ENCODE measurements around the gene FNIP2.
A peak's percentile ranks its signal among the peaks of the same experiment; 100 is the strongest.
"Not testable (repeated sequence)": the region's sequence is repeated elsewhere in the genome, so short reads cannot be mapped to it uniquely, and the experiment has no call there.

FNIP2 gene

DNA sequence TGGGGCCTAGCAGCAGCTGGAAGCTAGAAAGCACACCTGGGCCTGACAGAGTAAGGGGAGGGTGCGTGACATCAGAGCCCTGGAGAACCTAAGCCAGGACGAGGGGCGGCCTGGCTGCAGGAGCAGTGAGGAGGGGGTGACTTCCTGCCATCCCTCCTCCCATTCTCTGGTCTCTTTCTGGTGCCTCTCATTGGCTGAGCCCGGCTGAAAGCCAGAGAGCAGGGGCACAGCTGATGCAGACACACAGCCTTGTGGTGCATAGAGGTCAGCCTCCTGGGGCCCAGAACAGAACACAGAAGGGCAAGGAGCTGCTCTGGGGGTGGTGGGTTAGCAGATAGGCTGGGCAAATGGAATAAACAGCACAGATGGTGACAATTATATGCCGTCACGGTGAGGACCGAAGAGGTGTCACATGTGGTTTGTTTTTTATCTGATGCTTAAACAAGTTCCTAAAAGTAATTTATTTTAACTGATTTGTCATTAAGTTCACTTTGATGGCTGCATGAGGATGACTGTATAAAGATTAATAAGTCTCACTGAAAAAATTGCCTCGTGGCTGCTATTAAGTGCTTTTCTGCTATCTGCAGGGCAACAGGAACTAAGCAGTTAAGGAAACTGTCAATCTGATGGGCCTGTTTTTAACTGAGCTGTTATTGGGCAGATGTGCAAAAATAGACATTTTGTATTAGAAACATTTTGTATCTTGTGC, 102.0 kb downstream of the FNIP2 start:
- DNase-seq (ENCODE audit: low spot score) = no peak

DNA sequence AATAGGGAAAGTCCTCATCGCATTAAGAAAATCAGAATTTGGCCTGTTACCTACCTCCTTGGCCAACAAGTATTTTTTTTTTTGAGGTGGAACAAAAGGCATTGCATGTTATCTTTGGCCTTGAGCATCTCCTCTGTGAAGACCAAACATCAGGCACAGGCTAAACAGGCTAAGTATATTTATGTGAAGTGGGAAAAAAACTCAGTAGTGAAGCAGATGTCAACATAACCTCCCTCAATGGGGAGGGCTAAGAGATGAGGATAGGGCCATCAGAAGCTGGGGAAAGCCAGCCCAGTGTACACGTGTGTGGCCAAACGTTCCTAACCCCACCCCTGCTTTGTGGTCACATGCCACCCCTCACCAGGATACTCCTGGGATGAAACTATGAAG, 102.5 kb downstream of the FNIP2 start:
- DNase-seq (ENCODE audit: low spot score) = no peak

DNA sequence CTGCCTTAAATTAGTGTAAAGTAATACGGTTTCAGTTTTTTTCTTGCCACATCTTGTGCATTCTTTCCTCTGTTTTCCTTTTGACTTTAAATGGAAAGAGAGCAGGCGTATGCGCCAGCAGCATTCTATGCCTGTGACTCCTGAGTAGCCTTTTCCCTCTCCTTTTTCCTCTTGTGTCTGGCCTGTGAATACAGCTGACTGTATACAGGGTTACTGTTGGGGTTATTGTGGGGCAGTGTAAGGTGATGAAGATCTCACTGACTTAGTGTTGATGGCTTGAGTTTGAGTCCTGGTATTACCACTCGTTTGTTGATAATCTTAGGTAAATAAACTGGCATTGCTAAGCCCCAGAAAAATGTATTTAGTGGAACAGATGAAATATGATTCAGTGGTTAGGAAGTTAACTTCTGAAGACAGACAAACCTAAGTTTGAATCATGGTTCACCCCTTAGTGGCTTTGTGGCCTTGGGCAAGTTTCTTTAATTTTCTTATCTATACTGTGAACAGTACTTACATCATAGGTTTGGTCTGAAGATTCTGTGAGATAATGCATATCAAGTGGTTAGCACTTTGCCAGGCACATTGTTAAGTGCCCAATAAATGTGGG, 105.1 kb downstream of the FNIP2 start:
- DNase-seq (ENCODE audit: low spot score) = no peak

DNA sequence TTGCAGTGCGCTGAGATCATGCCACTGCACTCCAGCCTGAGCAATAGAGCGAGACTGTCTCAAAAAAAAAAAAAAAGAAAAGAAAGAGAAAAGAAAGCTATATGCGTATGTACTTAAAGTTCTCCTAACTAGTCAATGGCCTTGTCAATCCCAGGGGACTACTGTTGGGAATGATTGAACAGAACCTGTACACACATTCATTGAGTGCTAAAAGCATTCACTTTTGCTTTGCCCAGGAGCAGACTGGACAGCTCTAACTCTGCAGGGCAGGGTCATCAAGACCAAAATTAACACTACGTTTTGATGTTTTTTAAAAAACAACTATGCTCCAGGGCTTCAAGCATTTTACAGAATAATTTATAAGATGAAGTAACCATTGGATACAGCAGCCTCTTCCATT, 106.2 kb downstream of the FNIP2 start:
- no peak for DNase-seq (ENCODE audit: low spot score)

DNA sequence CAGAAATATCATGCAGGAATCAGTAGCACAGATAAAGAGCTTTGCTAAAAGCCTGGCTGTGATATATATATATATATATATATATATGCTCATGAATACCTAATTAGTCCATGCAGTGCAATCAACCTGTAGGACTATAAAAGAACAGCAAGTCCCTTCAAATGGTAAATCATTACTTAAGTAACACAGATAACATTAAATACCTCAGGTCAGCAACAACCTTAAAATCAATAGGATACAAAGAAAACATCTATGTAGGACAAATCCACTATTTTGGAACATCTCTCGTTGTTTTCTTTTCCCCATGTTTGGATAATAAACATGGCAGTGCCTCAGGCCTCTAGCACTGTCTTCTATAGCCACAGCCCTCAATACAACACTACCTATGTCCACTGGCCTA, 106.6 kb downstream of the FNIP2 start:
- no peak for DNase-seq (ENCODE audit: low spot score)

DNA sequence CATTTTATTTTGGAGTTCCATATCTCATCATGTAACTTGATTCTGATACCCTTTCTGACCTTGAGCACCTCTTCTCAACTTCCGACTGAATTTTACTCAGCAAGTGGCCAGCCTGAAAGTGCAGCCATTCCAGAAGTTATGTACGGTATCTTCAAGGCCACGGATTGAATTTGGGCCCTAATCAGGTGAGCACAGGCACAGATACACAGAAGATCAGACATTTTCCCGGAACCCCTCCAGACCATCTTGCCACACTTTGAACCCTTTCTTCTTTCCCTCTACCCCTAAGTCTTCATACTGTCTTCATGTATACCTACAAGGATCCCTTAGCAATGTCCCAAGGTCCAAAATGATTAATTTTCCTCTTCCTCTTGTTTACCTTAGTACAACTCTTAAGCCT, 108.2 kb downstream of the FNIP2 start:
- no peak for DNase-seq (ENCODE audit: low spot score)

DNA sequence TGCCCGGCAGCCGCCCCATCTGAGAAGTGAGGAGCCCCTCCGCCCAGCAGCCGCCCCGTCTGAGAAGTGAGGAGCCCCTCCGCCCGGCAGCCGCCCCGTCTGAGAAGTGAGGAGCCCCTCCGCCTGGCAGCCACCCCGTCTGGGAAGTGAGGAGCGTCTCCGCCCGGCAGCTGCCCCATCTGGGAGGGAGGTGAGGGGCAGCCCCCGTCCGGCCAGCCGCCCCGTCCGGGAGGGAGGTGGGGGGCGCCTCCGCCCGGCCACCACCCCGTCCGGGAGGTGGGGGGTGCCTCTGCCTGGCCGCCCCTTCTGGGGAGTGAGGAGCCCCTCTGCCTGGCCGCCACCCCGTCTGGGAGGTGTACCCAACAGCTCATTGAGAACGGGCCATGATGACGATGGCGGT, 113.3 kb downstream of the FNIP2 start:
- not testable (repeated sequence) for DNase-seq (ENCODE audit: low spot score)

DNA sequence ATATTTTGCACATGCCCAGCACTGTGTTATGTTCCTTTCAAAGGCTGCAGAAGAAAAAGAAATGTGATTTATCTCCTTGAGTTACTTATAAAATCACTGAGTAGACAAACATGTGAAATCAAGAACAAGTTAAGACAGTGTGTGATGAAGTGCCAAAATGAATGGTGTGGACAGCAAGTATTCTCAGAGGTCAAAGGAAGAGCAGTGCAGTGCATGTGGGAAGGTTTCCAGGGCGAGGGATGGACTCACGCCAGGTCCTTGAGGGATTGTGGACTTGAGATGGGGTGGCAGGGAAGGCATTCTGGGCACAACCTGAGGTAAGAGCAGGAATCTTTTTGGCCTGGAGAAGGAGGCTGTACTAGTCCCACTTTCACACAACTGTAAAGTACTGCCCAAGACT, 115.5 kb downstream of the FNIP2 start:
- no peak for DNase-seq (ENCODE audit: low spot score)

DNA sequence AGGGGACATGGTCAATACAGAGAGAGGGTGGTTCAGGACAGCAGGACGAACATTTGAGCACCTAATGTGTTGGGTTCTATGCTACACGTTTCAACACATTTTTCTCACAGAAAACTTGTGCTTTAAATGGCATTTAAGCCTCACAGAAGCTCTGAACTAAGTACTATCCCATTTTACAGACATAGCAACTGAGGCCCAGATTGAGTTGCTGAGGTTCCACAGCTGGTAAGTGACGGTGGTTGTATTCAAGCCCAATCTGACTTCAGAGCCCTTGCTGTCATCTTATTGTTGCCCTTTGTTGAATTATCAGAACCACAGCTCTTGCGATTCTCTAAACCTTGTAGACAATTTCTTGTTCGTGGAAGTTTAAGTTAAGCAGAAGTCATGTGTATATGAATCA, 116.7 kb downstream of the FNIP2 start:
- DNase-seq (ENCODE audit: low spot score) = no peak

DNA sequence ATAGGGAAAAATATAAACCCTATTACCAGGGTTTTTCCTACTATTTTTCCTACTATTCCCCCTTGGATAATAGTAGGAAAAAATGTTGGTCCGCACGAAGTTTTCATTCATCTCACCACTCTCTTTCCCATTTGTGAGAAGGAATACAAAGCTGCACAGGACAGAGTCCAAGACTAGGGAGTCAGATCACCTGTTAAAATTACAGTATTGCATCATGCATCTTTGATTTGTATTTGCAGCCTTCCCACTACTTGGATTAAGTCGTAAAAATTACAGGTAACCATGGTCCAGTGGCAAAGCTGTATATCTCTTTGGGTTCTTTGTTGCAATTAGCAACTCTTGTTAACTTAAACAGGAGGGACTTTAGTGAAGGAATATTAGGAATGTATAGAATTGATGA, 121.5 kb downstream of the FNIP2 start:
- DNase-seq (ENCODE audit: low spot score) = no peak

DNA sequence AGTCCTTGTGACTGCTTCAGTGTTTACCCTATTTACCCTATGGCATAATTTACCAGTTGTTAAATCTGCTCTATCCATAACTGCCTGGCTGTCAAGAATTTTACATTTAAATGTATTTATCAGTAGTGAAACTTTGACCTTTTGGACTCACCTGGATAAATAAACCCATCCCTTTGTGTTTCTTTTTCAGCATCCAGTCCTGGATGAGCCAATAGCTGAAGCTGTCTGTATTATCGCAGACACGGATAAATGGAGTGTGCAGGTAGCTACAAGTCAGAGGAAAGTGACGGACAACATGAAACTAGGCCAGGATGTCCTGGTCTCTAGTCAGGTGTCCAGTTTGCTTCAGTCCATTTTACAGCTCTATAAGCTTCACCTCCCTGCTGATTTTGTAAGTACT, 122.4 kb downstream of the FNIP2 start:
- no peak for DNase-seq (ENCODE audit: low spot score)

DNA sequence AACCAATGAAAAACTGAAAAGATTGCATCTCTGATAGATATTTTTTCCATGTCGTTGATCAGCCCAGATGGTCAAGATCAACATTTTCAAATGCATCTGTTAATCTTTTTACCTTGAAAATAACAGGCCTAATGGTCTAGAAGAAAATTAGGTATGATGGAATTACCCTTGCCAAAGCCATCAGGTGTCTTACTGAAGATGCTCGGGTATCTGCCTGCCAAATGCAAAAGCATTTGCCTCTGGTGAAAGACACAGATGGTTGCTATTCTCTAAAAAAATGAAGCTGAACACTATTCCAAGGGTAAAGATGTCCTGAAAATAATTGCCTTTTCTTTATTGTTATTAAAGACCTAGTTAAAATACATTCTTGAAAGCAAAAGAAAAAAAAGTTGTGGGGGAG, 126.0 kb downstream of the FNIP2 start:
- DNase-seq (ENCODE audit: low spot score) = no peak

DNA sequence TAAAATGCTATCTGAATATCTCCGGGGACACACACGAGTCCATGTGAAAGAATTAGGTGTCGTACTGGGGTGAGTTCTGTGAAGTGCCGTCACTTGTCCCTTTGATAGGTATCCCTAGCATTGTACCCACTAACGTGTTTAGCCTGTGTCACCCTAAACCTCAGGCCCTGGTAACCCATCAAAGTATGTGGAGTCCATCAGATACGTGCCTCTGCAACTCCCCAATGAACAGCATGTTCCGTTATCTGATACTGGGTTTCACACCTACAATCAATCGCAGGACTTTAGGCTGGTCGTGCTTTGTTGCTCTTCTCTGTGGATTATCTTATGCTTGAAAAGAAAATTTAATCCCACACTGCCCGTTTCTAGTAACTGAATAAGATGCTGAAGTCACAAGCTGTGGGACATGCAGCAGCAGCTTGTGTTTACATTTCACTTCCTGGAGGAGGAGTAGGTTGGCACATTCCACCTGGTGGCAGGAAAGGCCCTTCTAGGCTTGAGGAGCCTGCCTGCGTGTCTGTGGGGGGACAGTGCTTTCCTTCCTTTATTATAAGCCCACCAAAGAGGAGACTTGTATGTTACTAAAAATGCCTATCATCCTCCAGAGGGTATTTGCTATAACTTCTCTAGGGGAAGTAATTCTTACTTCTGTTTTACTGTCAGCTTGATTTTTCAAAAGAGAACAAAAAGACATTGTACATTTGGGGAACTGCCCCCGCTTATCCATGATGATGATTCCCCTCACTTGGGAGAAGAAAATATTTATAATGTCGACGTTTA, 127.2 kb downstream of the FNIP2 start:
- no peak for DNase-seq (ENCODE audit: low spot score)

DNA sequence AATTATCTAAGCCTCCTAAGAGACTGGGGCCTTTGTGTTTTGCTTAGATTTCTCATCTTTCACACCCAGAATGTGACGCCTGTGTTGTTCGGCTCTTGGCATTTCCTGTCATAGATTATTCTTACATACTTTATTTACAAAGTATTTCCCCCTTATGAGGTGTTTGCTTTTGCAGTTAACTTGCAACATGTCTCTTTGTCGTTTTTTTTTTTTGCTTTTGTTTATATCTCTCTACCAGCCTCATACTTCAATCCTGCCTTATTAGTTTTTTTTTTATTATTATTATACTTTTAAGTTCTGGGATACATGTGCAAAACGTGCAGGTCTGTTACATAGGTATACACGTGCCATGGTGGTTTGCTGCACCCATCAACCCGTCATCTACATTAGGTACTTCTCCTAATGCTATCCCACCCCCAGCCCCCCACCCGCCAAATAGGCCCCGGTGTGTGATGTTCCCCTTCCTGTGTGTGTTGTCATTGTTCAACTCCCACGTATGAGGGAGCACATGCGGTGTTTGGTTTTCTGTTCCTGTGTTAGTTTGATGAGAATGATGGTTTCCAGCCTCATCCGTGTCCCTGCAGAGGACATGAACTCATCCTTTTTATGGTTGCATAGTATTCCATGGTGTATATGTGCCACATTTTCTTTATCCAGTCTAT, 127.9 kb downstream of the FNIP2 start:
- not testable (repeated sequence) for DNase-seq (ENCODE audit: low spot score)

DNA sequence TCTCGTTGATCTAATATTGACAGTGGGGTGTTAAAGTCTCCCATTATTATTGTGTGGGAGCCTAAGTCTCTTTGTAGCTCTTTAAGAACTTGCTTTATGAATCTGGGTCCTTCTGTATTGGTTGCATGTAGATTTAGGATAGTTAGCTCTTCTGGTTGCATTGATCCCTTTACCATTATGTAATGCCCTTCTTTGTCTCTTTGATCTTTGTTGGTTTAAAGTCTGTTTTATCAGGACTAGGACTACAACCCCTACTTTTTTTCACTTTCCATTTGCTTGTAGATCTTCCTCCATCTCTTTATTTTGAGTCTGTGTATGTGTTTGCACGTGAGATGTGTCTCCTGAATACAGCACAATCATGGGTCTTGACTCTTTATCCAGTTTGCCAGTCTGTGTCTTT, 131.6 kb downstream of the FNIP2 start:
- DNase-seq (ENCODE audit: low spot score) = not testable (repeated sequence)

DNA sequence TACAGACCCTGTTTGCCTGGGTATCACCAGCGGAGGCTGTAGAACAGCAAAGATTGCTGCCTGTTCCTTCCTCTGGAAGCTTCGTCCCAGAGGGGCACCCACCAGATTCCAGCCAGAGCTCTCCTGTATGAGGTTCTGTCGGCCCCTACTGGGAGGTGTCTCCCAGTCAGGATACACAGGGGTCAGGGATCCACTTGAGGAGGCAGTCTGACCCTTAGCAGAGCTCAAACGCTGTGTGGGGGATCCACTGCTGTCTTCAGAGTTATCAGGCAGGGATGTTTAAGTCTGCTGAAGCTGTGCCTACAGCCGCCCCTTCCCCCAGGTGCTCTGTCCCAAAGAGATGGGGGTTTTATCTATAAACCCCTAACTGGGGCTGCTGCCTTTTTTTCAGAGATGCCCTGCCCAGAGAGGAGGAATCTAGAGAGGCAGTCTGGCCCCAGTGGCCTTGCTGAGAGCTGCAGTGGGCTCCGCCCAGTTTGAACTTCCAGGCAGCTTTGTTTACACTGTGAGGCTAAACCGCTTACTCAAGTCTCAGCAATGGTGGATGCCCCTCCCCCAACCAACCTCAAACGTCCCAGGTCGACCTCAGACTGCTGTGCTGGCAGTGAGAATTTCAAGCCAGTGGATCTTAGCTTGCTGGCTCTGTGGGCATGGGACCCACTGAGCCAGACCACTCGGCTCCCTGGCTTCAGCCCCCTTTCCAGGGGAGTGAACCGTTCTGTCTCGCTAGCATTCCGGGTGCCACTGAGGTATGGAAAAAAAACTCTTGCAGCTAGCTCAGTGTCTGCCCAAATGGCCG, 133.7 kb downstream of the FNIP2 start:
- DNase-seq (ENCODE audit: low spot score) = peak; percentile 16

DNA sequence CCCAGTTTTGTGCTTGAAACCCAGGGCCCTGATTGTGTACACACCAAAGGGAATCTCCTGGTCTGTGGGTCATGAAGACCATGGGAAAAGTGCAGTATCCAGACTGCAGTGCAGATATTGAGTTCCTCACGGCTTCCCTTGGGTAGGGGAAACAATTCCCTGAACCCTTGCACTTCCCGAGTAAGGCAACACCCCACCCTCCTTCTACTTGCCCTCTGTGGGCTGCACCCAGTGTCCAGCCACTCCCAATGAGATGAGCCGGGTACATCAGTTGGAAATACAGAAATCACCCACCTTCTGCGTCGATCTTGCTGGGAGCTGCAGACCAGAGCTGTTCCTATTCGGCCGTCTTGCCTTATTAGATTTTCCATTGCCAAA, 134.2 kb downstream of the FNIP2 start:
- DNase-seq (ENCODE audit: low spot score) = no peak

DNA sequence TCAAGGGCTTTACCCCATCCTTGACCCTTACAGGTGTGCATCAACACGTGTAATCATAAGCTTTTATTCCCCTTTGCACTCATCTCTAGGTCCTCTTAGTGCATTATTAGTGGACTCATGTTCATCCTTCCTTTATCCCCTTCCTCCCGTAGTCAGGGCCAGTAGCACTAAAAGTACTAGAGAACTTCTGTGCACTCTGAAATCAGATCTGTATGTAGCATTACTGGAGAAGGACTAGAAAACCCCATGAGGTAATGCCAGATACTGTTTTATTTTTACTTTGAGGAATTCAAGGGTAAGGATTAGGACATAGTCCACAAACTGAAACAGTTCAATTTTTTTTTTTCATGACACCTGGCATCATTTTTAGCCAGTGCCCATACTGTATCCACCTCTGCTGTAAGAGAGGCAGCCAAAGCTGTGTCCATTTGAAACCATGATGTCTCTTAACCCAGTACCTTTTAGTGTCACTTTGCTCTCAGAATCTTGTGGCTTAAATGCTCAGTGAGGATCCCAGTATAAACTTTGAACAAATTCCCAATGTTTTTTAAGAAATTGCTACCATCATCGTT, 134.7 kb downstream of the FNIP2 start:
- no peak for DNase-seq (ENCODE audit: low spot score)

DNA sequence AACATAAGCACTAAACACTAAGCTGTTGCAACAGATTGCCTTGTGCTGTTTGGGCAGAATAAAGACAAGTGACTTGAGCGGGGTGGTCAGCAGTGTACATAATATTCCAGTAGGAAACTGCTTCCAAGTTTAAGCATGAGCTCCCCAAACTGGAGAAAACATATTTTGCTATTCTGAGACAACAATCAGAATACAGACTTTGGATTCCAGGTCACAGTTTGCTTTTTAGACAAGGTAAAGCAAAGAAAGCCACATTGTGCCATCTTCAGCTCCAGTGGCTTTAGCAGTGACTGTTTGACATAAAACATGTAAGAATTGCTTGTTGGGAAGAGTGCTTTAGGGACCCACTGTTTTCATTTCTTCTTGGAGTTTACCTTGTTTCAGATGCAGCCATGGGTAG, 136.0 kb downstream of the FNIP2 start:
- DNase-seq (ENCODE audit: low spot score) = no peak

DNA sequence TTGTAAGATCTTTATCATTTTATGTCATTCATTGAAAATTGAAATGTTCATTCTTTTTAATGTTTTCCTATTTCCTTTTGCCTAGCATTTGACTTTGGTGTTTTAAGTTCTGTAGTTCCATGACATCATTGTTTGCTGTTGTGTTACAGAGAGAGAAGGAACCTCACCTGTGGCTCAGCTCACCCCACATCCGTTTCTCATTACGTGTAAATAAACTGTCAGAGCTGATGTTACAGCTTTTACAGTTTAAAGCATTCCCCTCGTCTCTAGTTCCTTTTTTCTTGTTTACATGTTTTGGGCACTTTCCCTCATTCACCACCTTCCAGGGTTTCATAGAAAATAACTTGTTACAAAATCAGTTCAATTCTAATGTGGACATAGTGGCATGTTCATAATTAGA, 137.2 kb downstream of the FNIP2 start:
- DNase-seq (ENCODE audit: low spot score) = no peak

DNA sequence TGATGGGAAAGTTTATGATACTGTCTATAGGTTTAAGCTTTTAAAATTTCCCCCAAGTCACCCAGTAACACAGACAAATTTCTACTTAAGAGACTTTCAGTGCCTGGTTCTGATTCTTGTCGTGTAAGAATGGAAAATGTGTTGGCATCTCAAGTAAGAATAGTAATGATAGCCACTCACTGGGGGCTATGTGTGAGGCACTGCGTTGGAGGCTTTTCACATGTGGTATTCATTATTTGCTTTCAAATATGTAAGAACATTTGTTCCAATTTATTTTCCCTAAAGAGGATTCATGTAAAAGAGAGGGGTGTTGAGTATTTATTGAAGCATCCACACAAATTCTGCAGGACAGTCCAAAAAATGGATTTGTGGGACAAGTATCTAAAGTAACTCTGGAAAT, 143.6 kb downstream of the FNIP2 start:
- no peak for DNase-seq (ENCODE audit: low spot score)

DNA sequence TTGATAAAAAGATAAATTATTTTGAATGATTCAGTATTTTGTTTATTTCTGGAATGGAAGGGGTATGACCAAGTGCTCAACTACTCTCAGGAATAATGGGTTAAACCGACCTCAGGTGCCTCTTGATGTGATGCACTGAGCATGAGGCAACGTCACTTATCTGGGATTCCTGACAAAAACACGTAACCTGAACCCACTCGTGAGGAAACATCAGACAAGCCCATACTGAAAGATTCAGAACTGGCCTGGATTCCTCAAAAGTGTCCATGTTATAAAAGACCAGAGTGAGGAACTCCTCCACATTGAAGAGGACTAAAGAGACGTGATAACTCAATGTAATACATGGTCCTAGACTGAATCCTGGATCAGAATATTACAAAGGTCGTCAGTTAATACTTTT, 144.0 kb downstream of the FNIP2 start:
- DNase-seq (ENCODE audit: low spot score) = no peak
